ENCODE measurements around the gene DNAI1.
"Not testable (repeated sequence)": the region's sequence is repeated elsewhere in the genome, so short reads cannot be mapped to it uniquely, and the experiment has no call there.

DNAI1 gene

GRCh38 chr9:34479431-34479866 is 20.8 kb downstream of the DNAI1 start:
- H3K79me1 ChIP-seq (ENCODE audit: low read depth, low read length), result no peaks in the 10 kb centered on the region
- no peak overlapping the region for H2BK15ac ChIP-seq (ENCODE audit: low read length)
- H3K9ac ChIP-seq (ENCODE audit: low read depth, low read length, poor library complexity), result no peak overlapping the region
- DNase-seq (ENCODE audit: low spot score), result no peak
- H4K8ac ChIP-seq (ENCODE audit: low read depth, low read length), result no peak overlapping the region
- no peak overlapping the region for H2BK5ac ChIP-seq (ENCODE audit: low read length)
- peaks cover 0 to 11% of the 10 kb centered on the region in 2 donors for H3K4me1 ChIP-seq (ENCODE audit: control insufficient read depth in 2 of 2, insufficient read depth in 1 of 2, low read depth in 1 of 2, low read length in 2 of 2)
- no peak overlapping the region for H2AFZ ChIP-seq (ENCODE audit: low read length)
- H3K27ac ChIP-seq (replicated peaks; ENCODE audit: low read length), result no peak overlapping the region
- no peak overlapping the region for H2BK120ac ChIP-seq (ENCODE audit: low read depth, low read length)
- H4K91ac ChIP-seq (ENCODE audit: low read depth, low read length, poor library complexity), result no peak overlapping the region
- H3K9me3 ChIP-seq (replicated peaks in 1 of 2; ENCODE audit: control insufficient read depth in 2 of 2, insufficient read depth in 1 of 2, low read depth in 1 of 2, low read length in 2 of 2), result no peaks in the 10 kb centered on the region
- H2BK12ac ChIP-seq (ENCODE audit: low read length), result no peak overlapping the region
- no peak overlapping the region for H3K14ac ChIP-seq (ENCODE audit: low read length)
- no peak overlapping the region for H3K23ac ChIP-seq (ENCODE audit: low read depth, low read length, poor library complexity)
- no peak overlapping the region for H2AK5ac ChIP-seq (ENCODE audit: low read depth, low read length)
- no CpG with 5 or more reads among the region's 5 CpGs for WGBS, 2 donors (ENCODE audit: extremely low coverage in 2 of 2, insufficient read length in 2 of 2, insufficient replicate concordance in 1 of 2)
- H3K18ac ChIP-seq (ENCODE audit: low read length), result no peak overlapping the region
- no peak overlapping the region for H3K4me3 ChIP-seq (ENCODE audit: low read length in 2 of 2)
- no peak overlapping the region for H3K4me2 ChIP-seq (ENCODE audit: insufficient read depth, low read length, poor library complexity, severe bottlenecking)
- H3K27me3 ChIP-seq (ENCODE audit: control insufficient read depth in 3 of 3, insufficient read depth in 3 of 3, low read depth in 1 of 3, low read length in 3 of 3), result no peaks in the 10 kb centered on the region
- H3K36me3 ChIP-seq (replicated peaks in 1 of 2; ENCODE audit: control insufficient read depth in 2 of 2, insufficient read depth in 2 of 2, low read length in 2 of 2), result no peaks in the 10 kb centered on the region
- H3K4ac ChIP-seq (ENCODE audit: low read length), result no peak overlapping the region

GRCh38 chr9:34481620-34482019 is 23.0 kb downstream of the DNAI1 start:
- not testable (repeated sequence) for H3K14ac ChIP-seq (ENCODE audit: low read length); H3K9ac ChIP-seq (ENCODE audit: low read depth, low read length, poor library complexity); H3K23ac ChIP-seq (ENCODE audit: low read depth, low read length, poor library complexity); H3K9me3 ChIP-seq (replicated peaks in 1 of 2; ENCODE audit: control insufficient read depth in 2 of 2, insufficient read depth in 1 of 2, low read depth in 1 of 2, low read length in 2 of 2); H3K4me2 ChIP-seq (ENCODE audit: insufficient read depth, low read length, poor library complexity, severe bottlenecking); H2AFZ ChIP-seq (ENCODE audit: low read length); H3K4ac ChIP-seq (ENCODE audit: low read length); H3K36me3 ChIP-seq (replicated peaks in 1 of 2; ENCODE audit: control insufficient read depth in 2 of 2, insufficient read depth in 2 of 2, low read length in 2 of 2); H3K79me1 ChIP-seq (ENCODE audit: low read depth, low read length); H3K27me3 ChIP-seq (ENCODE audit: control insufficient read depth in 3 of 3, insufficient read depth in 3 of 3, low read depth in 1 of 3, low read length in 3 of 3); H2BK15ac ChIP-seq (ENCODE audit: low read length); H3K27ac ChIP-seq (replicated peaks; ENCODE audit: low read length); H2BK120ac ChIP-seq (ENCODE audit: low read depth, low read length); H2BK5ac ChIP-seq (ENCODE audit: low read length); H3K4me3 ChIP-seq (ENCODE audit: low read length in 2 of 2); H2BK12ac ChIP-seq (ENCODE audit: low read length); DNase-seq (ENCODE audit: low spot score); H3K18ac ChIP-seq (ENCODE audit: low read length); H2AK5ac ChIP-seq (ENCODE audit: low read depth, low read length); H4K91ac ChIP-seq (ENCODE audit: low read depth, low read length, poor library complexity); H4K8ac ChIP-seq (ENCODE audit: low read depth, low read length)
- no CpG with 5 or more reads among the region's 13 CpGs for WGBS, 2 donors (ENCODE audit: extremely low coverage in 2 of 2, insufficient read length in 2 of 2, insufficient replicate concordance in 1 of 2)
- H3K4me1 ChIP-seq (ENCODE audit: control insufficient read depth in 2 of 2, insufficient read depth in 1 of 2, low read depth in 1 of 2, low read length in 2 of 2), result peaks cover 0 to 25% of the 10 kb centered on the region in 2 donors

GRCh38 chr9:34482746-34483145 is 24.1 kb downstream of the DNAI1 start:
- not testable (repeated sequence) for H2AFZ ChIP-seq (ENCODE audit: low read length); H4K8ac ChIP-seq (ENCODE audit: low read depth, low read length); H3K14ac ChIP-seq (ENCODE audit: low read length); H2BK12ac ChIP-seq (ENCODE audit: low read length); H2BK5ac ChIP-seq (ENCODE audit: low read length); H3K27me3 ChIP-seq (ENCODE audit: control insufficient read depth in 3 of 3, insufficient read depth in 3 of 3, low read depth in 1 of 3, low read length in 3 of 3); H3K4me3 ChIP-seq (ENCODE audit: low read length in 2 of 2); H2BK15ac ChIP-seq (ENCODE audit: low read length); H3K79me1 ChIP-seq (ENCODE audit: low read depth, low read length); H3K4me2 ChIP-seq (ENCODE audit: insufficient read depth, low read length, poor library complexity, severe bottlenecking); H2AK5ac ChIP-seq (ENCODE audit: low read depth, low read length); H3K36me3 ChIP-seq (replicated peaks in 1 of 2; ENCODE audit: control insufficient read depth in 2 of 2, insufficient read depth in 2 of 2, low read length in 2 of 2); H3K18ac ChIP-seq (ENCODE audit: low read length); H3K4ac ChIP-seq (ENCODE audit: low read length); H2BK120ac ChIP-seq (ENCODE audit: low read depth, low read length); H3K9me3 ChIP-seq (replicated peaks in 1 of 2; ENCODE audit: control insufficient read depth in 2 of 2, insufficient read depth in 1 of 2, low read depth in 1 of 2, low read length in 2 of 2); H3K27ac ChIP-seq (replicated peaks; ENCODE audit: low read length); H3K23ac ChIP-seq (ENCODE audit: low read depth, low read length, poor library complexity); DNase-seq (ENCODE audit: low spot score); H4K91ac ChIP-seq (ENCODE audit: low read depth, low read length, poor library complexity); H3K9ac ChIP-seq (ENCODE audit: low read depth, low read length, poor library complexity)
- WGBS, 2 donors (ENCODE audit: extremely low coverage in 2 of 2, insufficient read length in 2 of 2, insufficient replicate concordance in 1 of 2), result no CpG with 5 or more reads among the region's 27 CpGs
- peaks cover 0 to 25% of the 10 kb centered on the region in 2 donors for H3K4me1 ChIP-seq (ENCODE audit: control insufficient read depth in 2 of 2, insufficient read depth in 1 of 2, low read depth in 1 of 2, low read length in 2 of 2)

- no peaks in the 10 kb centered on the region for H3K79me1 ChIP-seq (ENCODE audit: low read depth, low read length)
- H3K18ac ChIP-seq (ENCODE audit: low read length), result no peak overlapping the region
- H3K23ac ChIP-seq (ENCODE audit: low read depth, low read length, poor library complexity), result no peak overlapping the region
- DNase-seq (ENCODE audit: low spot score), result no peak
- no peaks in the 10 kb centered on the region for H3K27me3 ChIP-seq (ENCODE audit: control insufficient read depth in 3 of 3, insufficient read depth in 3 of 3, low read depth in 1 of 3, low read length in 3 of 3)
- H3K14ac ChIP-seq (ENCODE audit: low read length), result no peak overlapping the region
- no peak overlapping the region for H4K91ac ChIP-seq (ENCODE audit: low read depth, low read length, poor library complexity)
- no peaks in the 10 kb centered on the region for H3K36me3 ChIP-seq (replicated peaks in 1 of 2; ENCODE audit: control insufficient read depth in 2 of 2, insufficient read depth in 2 of 2, low read length in 2 of 2)
- no peak overlapping the region for H3K4me2 ChIP-seq (ENCODE audit: insufficient read depth, low read length, poor library complexity, severe bottlenecking)
- H2BK15ac ChIP-seq (ENCODE audit: low read length), result no peak overlapping the region
- no peak overlapping the region for H3K4me3 ChIP-seq (ENCODE audit: low read length in 2 of 2)
- H3K9ac ChIP-seq (ENCODE audit: low read depth, low read length, poor library complexity), result no peak overlapping the region
- H2AFZ ChIP-seq (ENCODE audit: low read length), result no peak overlapping the region
- no peak overlapping the region for H2BK120ac ChIP-seq (ENCODE audit: low read depth, low read length)
- no peak overlapping the region for H3K4ac ChIP-seq (ENCODE audit: low read length)
- H2BK5ac ChIP-seq (ENCODE audit: low read length), result peak overlapping the region; percentile 16
- H3K9me3 ChIP-seq (replicated peaks in 1 of 2; ENCODE audit: control insufficient read depth in 2 of 2, insufficient read depth in 1 of 2, low read depth in 1 of 2, low read length in 2 of 2), result no peaks in the 10 kb centered on the region
- H3K27ac ChIP-seq (replicated peaks; ENCODE audit: low read length), result no peak overlapping the region
- H4K8ac ChIP-seq (ENCODE audit: low read depth, low read length), result no peak overlapping the region
- peaks cover 0 to 18% of the 10 kb centered on the region in 2 donors for H3K4me1 ChIP-seq (ENCODE audit: control insufficient read depth in 2 of 2, insufficient read depth in 1 of 2, low read depth in 1 of 2, low read length in 2 of 2)
- H2BK12ac ChIP-seq (ENCODE audit: low read length), result no peak overlapping the region
- H2AK5ac ChIP-seq (ENCODE audit: low read depth, low read length), result no peak overlapping the region
Measured at GRCh38 chr9:34484678-34485077, 26.1 kb downstream of the DNAI1 start.
